Measurements from ENCODE around the gene GSG1L. TPM values are rescaled to one million over a fixed set of nuclear protein-coding genes. Genes with fewer than 3 reads are reported as not detected.
"Not testable (repeated sequence)": the region's sequence is repeated elsewhere in the genome, so short reads cannot be mapped to it uniquely, and the experiment has no call there.

GSG1L gene
- total RNA-seq, 1 experiment from 2014 or later: not detected

- no peaks in the 10 kb centered on the region for H3K36me3 ChIP-seq
- no peak overlapping the region for H3K27ac ChIP-seq
- no peaks in the 10 kb centered on the region for H3K4me1 ChIP-seq (replicated peaks)
- H3K27me3 ChIP-seq (replicated peaks): no peaks in the 10 kb centered on the region
- DNase-seq (ENCODE audit: low read depth in 1 of 2, low spot score in 2 of 2): no peak
- H3K9me3 ChIP-seq (replicated peaks): no peaks in the 10 kb centered on the region
- no peak overlapping the region for H3K4me3 ChIP-seq
Observed at GRCh38 chr16:27883576-27883975, 179.9 kb downstream of the GSG1L start.

DNA sequence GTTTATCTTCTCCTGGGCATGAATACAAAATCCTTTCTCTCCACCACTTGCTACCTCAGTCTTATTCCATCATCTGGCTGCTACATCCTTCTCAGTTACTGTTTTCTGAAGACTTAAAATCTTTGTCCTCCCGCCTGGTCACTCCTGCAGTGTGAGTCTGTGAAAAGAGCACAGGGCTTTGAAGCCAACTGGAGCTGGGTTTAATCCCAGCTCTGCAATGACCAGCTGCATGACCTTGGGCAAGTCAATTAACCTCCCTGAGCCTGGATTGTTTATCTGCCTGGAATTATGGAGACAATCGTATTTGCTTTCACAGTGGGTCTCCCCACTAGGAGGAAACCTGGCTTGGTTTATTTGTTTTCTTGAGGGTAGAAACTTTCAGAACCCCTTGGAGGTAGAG is 183.2 kb downstream of the GSG1L start:
- H3K27ac ChIP-seq: no peak overlapping the region

GRCh38 chr16:27879601-27880247 is 183.8 kb downstream of the GSG1L start:
- Histone ChIP-seq H3K4me1 (replicated peaks) (no peaks in the 10 kb centered on the region), H3K4me3 (no peak overlapping the region), H3K36me3 (no peaks in the 10 kb centered on the region), H3K9me3 (replicated peaks) (peaks cover 3% of the 10 kb centered on the region; the same call in 1 of the 2 replicates), H3K27me3 (replicated peaks) (no peaks in the 10 kb centered on the region), H3K27ac (no peak overlapping the region)
- no peak for DNase-seq (ENCODE audit: low read depth in 1 of 2, low spot score in 2 of 2)

More for the DNA sequence above, 183.2 kb downstream of the GSG1L start:
- Histone ChIP-seq H3K4me3 (no peak overlapping the region), H3K9me3 (replicated peaks) (no peaks in the 10 kb centered on the region), H3K4me1 (replicated peaks) (no peaks in the 10 kb centered on the region), H3K27me3 (replicated peaks) (no peaks in the 10 kb centered on the region), H3K36me3 (no peaks in the 10 kb centered on the region)
- DNase-seq (ENCODE audit: low read depth in 1 of 2, low spot score in 2 of 2): no peak

DNA sequence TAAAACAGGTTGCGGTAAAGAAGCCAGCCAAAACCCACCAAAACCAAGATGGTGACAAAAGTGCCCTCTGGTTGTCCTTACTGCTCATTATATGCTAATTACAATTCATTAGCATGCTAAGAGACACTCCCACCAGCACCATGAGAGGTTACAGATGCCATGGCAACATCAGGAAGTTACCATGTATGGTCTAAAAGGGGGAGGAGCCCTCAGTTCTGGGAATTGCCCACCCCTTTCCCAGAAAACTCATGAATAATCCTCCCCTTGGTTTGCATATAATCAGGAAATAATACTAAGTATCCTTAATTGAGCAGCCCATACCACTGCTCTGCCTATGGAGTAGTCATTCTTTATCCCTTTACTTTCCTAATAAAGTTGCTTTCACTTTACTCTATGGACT is 190.9 kb downstream of the GSG1L start:
- not testable (repeated sequence) for H3K27ac ChIP-seq; H3K27me3 ChIP-seq (replicated peaks); H3K9me3 ChIP-seq (replicated peaks); H3K4me1 ChIP-seq (replicated peaks); H3K4me3 ChIP-seq; H3K36me3 ChIP-seq; DNase-seq (ENCODE audit: low read depth in 1 of 2, low spot score in 2 of 2)

- no peak overlapping the region for H3K27ac ChIP-seq
Observed at GRCh38 chr16:27870116-27870798, 193.3 kb downstream of the GSG1L start.

GRCh38 chr16:27869411-27869810 is 194.1 kb downstream of the GSG1L start:
- Histone ChIP-seq H3K27ac (no peak overlapping the region), H3K4me1 (replicated peaks) (no peaks in the 10 kb centered on the region), H3K27me3 (replicated peaks) (no peaks in the 10 kb centered on the region), H3K36me3 (no peaks in the 10 kb centered on the region), H3K9me3 (replicated peaks) (no peaks in the 10 kb centered on the region; the same call in 1 of the 2 replicates), H3K4me3 (no peak overlapping the region)
- DNase-seq (ENCODE audit: low read depth in 1 of 2, low spot score in 2 of 2): no peak

More at GRCh38 chr16:27870116-27870798, 193.3 kb downstream of the GSG1L start:
- H3K9me3 ChIP-seq (replicated peaks): peaks cover 3% of the 10 kb centered on the region; the same call in 1 of the 2 replicates
- H3K4me1 ChIP-seq (replicated peaks): no peaks in the 10 kb centered on the region
- DNase-seq (ENCODE audit: low read depth in 1 of 2, low spot score in 2 of 2): no peak
- no peaks in the 10 kb centered on the region for H3K27me3 ChIP-seq (replicated peaks)
- H3K36me3 ChIP-seq: no peaks in the 10 kb centered on the region
- no peak overlapping the region for H3K4me3 ChIP-seq

DNA sequence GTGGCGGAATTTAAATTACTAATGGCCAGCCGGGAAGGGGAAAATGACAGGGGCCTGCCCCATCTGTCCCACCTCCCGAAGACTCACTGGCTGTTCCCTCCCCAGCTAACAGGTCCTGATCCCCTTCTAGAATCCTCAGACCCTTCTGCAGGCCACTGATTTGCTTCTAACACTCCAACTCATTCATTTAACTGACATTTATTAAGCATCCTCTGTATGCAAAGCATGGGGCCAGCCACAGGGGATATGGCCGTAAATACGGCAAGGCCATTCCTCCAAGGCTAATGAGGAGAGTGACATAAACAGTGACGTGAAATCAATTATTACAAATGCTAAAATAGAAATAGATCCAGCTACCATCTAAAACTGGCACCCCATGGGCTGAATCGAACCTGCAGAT is 195.3 kb downstream of the GSG1L start:
- peaks cover 4% of the 10 kb centered on the region; the same call in 1 of the 2 replicates for H3K9me3 ChIP-seq (replicated peaks)
- no peak overlapping the region for H3K27ac ChIP-seq
- H3K27me3 ChIP-seq (replicated peaks): no peaks in the 10 kb centered on the region
- H3K36me3 ChIP-seq: no peaks in the 10 kb centered on the region
- no peaks in the 10 kb centered on the region for H3K4me1 ChIP-seq (replicated peaks)
- DNase-seq (ENCODE audit: low read depth in 1 of 2, low spot score in 2 of 2): no peak
- H3K4me3 ChIP-seq: no peak overlapping the region

- Histone ChIP-seq H3K9me3 (replicated peaks) (peaks cover 4% of the 10 kb centered on the region; the same call in 1 of the 2 replicates), H3K4me1 (replicated peaks) (no peaks in the 10 kb centered on the region), H3K27ac (no peak overlapping the region), H3K36me3 (no peaks in the 10 kb centered on the region), H3K27me3 (replicated peaks) (no peaks in the 10 kb centered on the region), H3K4me3 (no peak overlapping the region)
- DNase-seq (ENCODE audit: low read depth in 1 of 2, low spot score in 2 of 2): peak; percentile 37 to 88
Observed at GRCh38 chr16:27867122-27868110, 196.1 kb downstream of the GSG1L start.

GRCh38 chr16:27863377-27863776 is 200.1 kb downstream of the GSG1L start:
- no peak overlapping the region for H3K27ac ChIP-seq
- DNase-seq (ENCODE audit: low read depth in 1 of 2, low spot score in 2 of 2): no peak
- no peaks in the 10 kb centered on the region; the same call in 1 of the 2 replicates for H3K27me3 ChIP-seq (replicated peaks)
- H3K4me3 ChIP-seq: no peak overlapping the region
- no peaks in the 10 kb centered on the region for H3K4me1 ChIP-seq (replicated peaks)
- H3K36me3 ChIP-seq: no peaks in the 10 kb centered on the region
- H3K9me3 ChIP-seq (replicated peaks): peaks cover 4% of the 10 kb centered on the region; the same call in 1 of the 2 replicates

- no peak for DNase-seq (ENCODE audit: low read depth in 1 of 2, low spot score in 2 of 2)
- Histone ChIP-seq H3K4me1 (replicated peaks) (no peaks in the 10 kb centered on the region), H3K36me3 (no peaks in the 10 kb centered on the region), H3K27ac (no peak overlapping the region), H3K27me3 (replicated peaks) (no peaks in the 10 kb centered on the region; the same call in 1 of the 2 replicates), H3K9me3 (replicated peaks) (peaks cover 4% of the 10 kb centered on the region; the same call in 1 of the 2 replicates), H3K4me3 (no peak overlapping the region)
Observed at GRCh38 chr16:27862953-27863352, 200.6 kb downstream of the GSG1L start.

- Histone ChIP-seq H3K27me3 (replicated peaks) (no peaks in the 10 kb centered on the region; the same call in 1 of the 2 replicates), H3K27ac (no peak overlapping the region), H3K9me3 (replicated peaks) (peaks cover 4% of the 10 kb centered on the region; the same call in 1 of the 2 replicates), H3K4me1 (replicated peaks) (no peaks in the 10 kb centered on the region), H3K36me3 (no peaks in the 10 kb centered on the region), H3K4me3 (no peak overlapping the region)
- no peak for DNase-seq (ENCODE audit: low read depth in 1 of 2, low spot score in 2 of 2)
Observed at GRCh38 chr16:27860091-27860490, 203.4 kb downstream of the GSG1L start.

DNA sequence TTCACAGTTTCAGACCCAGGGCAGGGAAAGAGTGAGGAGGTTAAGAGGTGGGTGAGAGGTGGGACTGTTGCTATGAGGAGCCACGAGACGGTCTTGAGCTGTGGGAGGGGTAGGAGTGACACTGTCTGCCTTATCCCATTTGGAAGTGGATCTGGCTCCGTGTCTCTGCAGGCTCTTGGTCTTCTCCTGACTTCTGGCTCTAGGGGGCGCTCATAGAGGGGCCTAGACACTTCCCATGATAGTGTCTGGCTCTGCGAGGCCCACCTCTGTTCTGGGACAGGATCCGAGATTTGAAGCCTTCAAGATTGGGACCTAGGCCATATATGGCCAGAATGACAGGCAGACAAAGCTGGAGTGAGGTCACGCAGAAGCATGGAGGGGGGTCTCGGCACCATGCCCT is 204.5 kb downstream of the GSG1L start:
- no peak for DNase-seq (ENCODE audit: low read depth in 1 of 2, low spot score in 2 of 2)
- Histone ChIP-seq H3K9me3 (replicated peaks) (peaks cover 4% of the 10 kb centered on the region; the same call in 1 of the 2 replicates), H3K27me3 (replicated peaks) (peaks cover 3% of the 10 kb centered on the region; the same call in 1 of the 2 replicates), H3K4me1 (replicated peaks) (no peaks in the 10 kb centered on the region), H3K27ac (no peak overlapping the region), H3K36me3 (no peaks in the 10 kb centered on the region), H3K4me3 (no peak overlapping the region)

DNA sequence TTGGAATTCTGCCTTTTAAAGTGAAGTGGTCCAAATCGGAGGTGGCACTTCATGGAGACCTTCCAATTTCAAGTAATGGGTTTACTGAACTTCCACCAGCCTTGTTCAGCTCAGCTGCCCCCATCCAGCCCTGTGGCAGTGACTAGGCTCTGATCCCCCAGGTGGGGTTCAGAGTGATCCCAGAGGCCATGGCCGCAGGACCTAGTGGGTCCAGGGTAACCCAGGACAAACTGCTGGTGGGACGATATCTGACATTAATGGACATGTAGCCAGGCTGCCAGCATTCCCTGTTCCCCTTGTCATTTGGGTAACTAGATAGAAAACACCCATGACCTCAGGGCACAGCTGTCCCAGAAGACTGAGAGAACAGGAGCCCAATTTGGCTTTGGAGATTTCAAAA is 209.9 kb downstream of the GSG1L start:
- Histone ChIP-seq H3K4me3 (no peak overlapping the region), H3K36me3 (no peaks in the 10 kb centered on the region), H3K9me3 (replicated peaks) (no peaks in the 10 kb centered on the region), H3K27me3 (replicated peaks) (peaks cover 18% of the 10 kb centered on the region), H3K27ac (no peak overlapping the region), H3K4me1 (replicated peaks) (no peaks in the 10 kb centered on the region)
- DNase-seq (ENCODE audit: low read depth in 1 of 2, low spot score in 2 of 2): no peak

Measured in SJSA1 (cell line).